Measurements from ENCODE around the gene NSD2.
"Not testable (repeated sequence)": the region's sequence is repeated elsewhere in the genome, so short reads cannot be mapped to it uniquely, and the experiment has no call there.

The NSD2 gene

DNA sequence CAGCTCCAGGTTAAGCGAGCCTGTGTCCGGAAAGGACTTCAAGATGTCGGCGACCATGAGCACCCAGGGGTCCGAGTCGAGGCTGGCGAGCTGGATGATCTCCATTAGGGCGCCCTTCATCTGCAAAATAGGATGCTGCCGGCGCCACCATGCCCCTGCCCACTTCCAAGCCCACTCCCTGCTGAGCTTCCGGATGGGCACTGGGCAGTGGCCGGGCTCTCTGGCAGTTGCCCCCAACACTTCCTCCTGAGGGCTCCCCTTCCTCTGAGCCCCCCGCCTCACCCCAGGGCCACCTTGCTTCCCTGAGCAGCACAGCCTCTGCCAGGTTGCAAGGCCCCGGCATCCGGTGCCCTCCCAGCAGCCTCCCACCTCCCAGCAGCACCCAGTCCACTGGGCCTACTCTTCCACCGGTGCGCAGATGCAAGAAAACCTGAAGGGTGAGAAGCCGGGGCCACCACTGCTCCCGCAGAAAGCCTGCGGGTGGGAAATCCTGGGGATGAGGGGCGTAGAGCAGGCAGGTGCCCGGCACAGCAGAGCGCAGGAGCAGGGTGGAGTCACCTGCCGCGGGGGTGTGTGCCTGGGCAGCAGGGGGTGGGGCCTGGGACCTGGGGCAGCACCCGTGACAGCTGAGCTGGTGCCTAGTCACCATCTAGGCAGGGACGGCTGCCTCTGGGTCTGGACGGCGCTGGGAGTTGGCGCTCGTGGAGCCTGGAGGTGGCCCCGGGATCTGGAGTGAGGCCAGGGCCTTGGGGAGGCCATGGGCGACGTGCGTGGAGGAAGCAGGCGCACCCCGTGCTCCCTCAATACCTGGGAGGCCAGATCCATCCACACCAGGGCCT lies 120.6 kb downstream of the NSD2 start:
- peak; percentile 25; the same call in 1 of the 3 replicates for ATAC-seq (ENCODE audit: insufficient read depth, low read depth)
- TF ChIP-seq, protein P1, sequence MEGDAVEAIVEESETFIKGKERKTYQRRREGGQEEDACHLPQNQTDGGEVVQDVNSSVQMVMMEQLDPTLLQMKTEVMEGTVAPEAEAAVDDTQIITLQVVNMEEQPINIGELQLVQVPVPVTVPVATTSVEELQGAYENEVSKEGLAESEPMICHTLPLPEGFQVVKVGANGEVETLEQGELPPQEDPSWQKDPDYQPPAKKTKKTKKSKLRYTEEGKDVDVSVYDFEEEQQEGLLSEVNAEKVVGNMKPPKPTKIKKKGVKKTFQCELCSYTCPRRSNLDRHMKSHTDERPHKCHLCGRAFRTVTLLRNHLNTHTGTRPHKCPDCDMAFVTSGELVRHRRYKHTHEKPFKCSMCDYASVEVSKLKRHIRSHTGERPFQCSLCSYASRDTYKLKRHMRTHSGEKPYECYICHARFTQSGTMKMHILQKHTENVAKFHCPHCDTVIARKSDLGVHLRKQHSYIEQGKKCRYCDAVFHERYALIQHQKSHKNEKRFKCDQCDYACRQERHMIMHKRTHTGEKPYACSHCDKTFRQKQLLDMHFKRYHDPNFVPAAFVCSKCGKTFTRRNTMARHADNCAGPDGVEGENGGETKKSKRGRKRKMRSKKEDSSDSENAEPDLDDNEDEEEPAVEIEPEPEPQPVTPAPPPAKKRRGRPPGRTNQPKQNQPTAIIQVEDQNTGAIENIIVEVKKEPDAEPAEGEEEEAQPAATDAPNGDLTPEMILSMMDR (IDR thresholded peaks at IDR 0.05; ENCODE audit: borderline replicate concordance, extremely low read depth, low read length, poor library complexity, severe bottlenecking), result no peak
- no peak for TF ChIP-seq EZH2 (IDR thresholded peaks at IDR 0.05; ENCODE audit: borderline replicate concordance, low read depth, low read length, severe bottlenecking)

DNA sequence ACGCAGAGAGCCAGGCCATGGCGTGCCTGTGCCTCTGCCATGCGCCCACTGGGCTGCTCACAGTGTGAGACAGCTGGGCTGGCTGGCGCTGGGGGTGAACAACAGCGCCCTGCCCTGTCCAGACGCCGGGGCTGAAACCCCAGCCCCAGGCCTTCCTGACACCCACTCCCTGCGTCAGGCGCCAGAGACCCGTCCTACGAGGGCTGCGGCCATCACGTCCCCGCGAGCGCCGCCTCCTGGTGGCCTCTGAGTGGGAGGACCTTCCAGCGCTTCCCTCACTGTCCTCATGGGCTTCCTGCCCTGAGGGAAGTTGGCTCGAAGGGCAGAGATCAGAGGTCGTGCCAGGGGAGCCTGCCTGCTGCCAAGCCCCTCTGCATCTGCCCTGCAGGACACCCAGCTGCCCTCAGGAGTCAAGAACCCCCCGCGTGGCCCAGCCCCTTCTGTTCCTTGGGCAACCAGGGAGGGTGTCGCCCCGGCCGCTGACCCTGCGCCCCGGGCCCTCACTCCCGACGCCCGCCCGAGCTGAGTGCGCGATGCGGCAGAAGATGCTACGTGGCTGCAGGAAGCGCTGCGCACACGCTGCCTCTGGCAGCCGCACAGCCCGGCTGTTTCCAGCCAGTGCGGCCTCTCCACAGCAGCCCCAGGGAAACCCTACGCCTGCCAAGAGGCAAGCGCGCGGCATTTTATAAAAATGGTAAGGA lies 121.4 kb downstream of the NSD2 start:
- H2AFZ ChIP-seq (ENCODE audit: low read depth, low read length), result no peak overlapping the region
- DNase-seq (no peak), ATAC-seq (ENCODE audit: insufficient read depth, low read depth) (no peak)
- no peaks in the 10 kb centered on the region for H3K27me3 ChIP-seq (ENCODE audit: insufficient read depth, low read length, poor library complexity)
- peaks cover 68% of the 10 kb centered on the region for H3K36me3 ChIP-seq (ENCODE audit: insufficient read depth, low read length)
- no peak for TF ChIP-seq EZH2 (IDR thresholded peaks at IDR 0.05; ENCODE audit: borderline replicate concordance, low read depth, low read length, severe bottlenecking)
- TF ChIP-seq, protein P1 (IDR thresholded peaks at IDR 0.05; ENCODE audit: borderline replicate concordance, extremely low read depth, low read length, poor library complexity, severe bottlenecking), result no peak
- no peaks in the 10 kb centered on the region for H3K9me3 ChIP-seq (ENCODE audit: insufficient read depth, low read length, severe bottlenecking)
- no peak overlapping the region for H3K9ac ChIP-seq (ENCODE audit: low read depth, low read length)
- H3K27ac ChIP-seq (ENCODE audit: low read length), result no peak overlapping the region
- H3K4me1 ChIP-seq (ENCODE audit: insufficient read depth, low read length), result no peaks in the 10 kb centered on the region
- H3K4me3 ChIP-seq (ENCODE audit: low read depth in 1 of 2, low read length in 2 of 2), result no peak overlapping the region
- H4K20me1 ChIP-seq (ENCODE audit: insufficient read depth, low read length), result peaks cover 79% of the 10 kb centered on the region
- H3K79me2 ChIP-seq (ENCODE audit: insufficient read depth, low read length), result peaks cover 81% of the 10 kb centered on the region
- no peak overlapping the region for H3K4me2 ChIP-seq (ENCODE audit: insufficient read depth, low read length)

More for the DNA sequence above, 120.6 kb downstream of the NSD2 start:
- Histone ChIP-seq H3K4me2 (ENCODE audit: insufficient read depth, low read length) (no peak overlapping the region), H3K27me3 (ENCODE audit: insufficient read depth, low read length, poor library complexity) (no peaks in the 10 kb centered on the region), H3K36me3 (ENCODE audit: insufficient read depth, low read length) (peaks cover 69% of the 10 kb centered on the region), H3K27ac (ENCODE audit: low read length) (no peak overlapping the region), H3K4me3 (ENCODE audit: low read depth in 1 of 2, low read length in 2 of 2) (no peak overlapping the region), H2AFZ (ENCODE audit: low read depth, low read length) (no peak overlapping the region), H3K9ac (ENCODE audit: low read depth, low read length) (no peak overlapping the region), H3K79me2 (ENCODE audit: insufficient read depth, low read length) (peaks cover 75% of the 10 kb centered on the region), H4K20me1 (ENCODE audit: insufficient read depth, low read length) (peaks cover 80% of the 10 kb centered on the region), H3K9me3 (ENCODE audit: insufficient read depth, low read length, severe bottlenecking) (no peaks in the 10 kb centered on the region), H3K4me1 (ENCODE audit: insufficient read depth, low read length) (no peaks in the 10 kb centered on the region)
- DNase-seq, result no peak

DNA sequence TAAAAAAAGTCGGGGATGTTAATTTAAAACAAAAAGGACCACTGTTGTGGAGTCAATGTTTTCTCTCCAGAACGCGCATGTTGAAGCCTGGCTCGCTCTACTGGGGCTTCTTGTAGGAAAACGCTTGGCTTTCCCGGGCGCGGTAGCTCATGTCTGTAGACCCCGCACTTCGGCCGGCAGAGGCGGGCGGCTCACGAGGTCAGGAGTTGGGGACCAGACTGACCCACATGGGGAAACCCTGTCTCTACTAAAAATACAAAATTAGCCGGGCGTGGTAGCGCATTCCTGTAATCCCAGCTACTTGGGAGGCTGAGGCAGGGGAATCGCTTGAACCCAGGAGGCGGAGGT lies 122.0 kb downstream of the NSD2 start:
- H3K36me3 ChIP-seq (ENCODE audit: insufficient read depth, low read length), result peaks cover 67% of the 10 kb centered on the region
- peaks cover 79% of the 10 kb centered on the region for H4K20me1 ChIP-seq (ENCODE audit: insufficient read depth, low read length)
- TF ChIP-seq, protein P1 (IDR thresholded peaks at IDR 0.05; ENCODE audit: borderline replicate concordance, extremely low read depth, low read length, poor library complexity, severe bottlenecking), result no peak
- TF ChIP-seq EZH2 (IDR thresholded peaks at IDR 0.05; ENCODE audit: borderline replicate concordance, low read depth, low read length, severe bottlenecking), result no peak
- no peak overlapping the region for H3K27ac ChIP-seq (ENCODE audit: low read length)
- peaks cover 86% of the 10 kb centered on the region for H3K79me2 ChIP-seq (ENCODE audit: insufficient read depth, low read length)
- H3K4me1 ChIP-seq (ENCODE audit: insufficient read depth, low read length), result no peaks in the 10 kb centered on the region
- no peak overlapping the region for H3K4me3 ChIP-seq (ENCODE audit: low read depth in 1 of 2, low read length in 2 of 2)
- no peaks in the 10 kb centered on the region for H3K9me3 ChIP-seq (ENCODE audit: insufficient read depth, low read length, severe bottlenecking)
- ATAC-seq (ENCODE audit: insufficient read depth, low read depth), result no peak
- no peak overlapping the region for H3K4me2 ChIP-seq (ENCODE audit: insufficient read depth, low read length)
- no peaks in the 10 kb centered on the region for H3K27me3 ChIP-seq (ENCODE audit: insufficient read depth, low read length, poor library complexity)
- DNase-seq, result no peak
- no peak overlapping the region for H3K9ac ChIP-seq (ENCODE audit: low read depth, low read length)
- H2AFZ ChIP-seq (ENCODE audit: low read depth, low read length), result no peak overlapping the region

DNA sequence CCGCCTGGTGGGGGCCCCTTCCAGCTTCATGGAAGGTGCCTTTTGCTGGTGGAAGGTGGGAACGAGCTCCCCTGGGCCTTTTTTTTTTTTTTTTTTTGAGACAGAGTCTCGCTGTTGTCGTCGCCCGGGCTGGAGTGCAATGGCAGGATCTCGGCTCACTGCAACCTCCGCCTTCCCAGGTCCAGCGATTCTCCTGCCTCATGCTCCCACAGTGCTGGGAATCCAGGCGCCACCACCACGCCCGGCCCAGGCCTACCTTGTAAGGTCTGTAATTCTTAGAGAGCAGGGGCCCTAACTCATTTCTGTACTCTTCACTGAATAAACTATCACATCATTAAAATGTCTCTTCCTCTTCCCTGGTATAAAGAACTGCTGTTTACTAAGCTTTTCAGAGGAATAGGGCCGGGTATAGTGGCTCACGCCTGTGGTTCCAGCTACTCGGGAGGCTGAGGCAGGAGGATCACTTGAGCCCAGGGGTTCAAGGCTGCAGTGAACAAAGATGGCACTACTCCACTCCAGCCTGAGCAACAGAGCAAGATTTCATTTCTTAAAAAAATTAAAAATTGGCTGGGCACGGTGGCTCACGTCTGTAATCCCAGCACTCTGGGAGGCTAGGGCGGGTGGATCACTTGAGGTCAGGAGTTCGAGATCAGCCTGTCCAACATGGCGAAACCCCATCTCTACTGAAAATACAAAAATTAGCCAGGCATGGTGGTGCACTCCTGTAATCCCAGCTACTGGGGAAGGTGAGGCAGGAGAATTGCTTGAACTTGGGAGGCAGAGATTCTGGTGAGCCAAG lies 122.7 kb downstream of the NSD2 start:
- not testable (repeated sequence) for ATAC-seq (ENCODE audit: insufficient read depth, low read depth); DNase-seq; H3K4me2 ChIP-seq (ENCODE audit: insufficient read depth, low read length); H3K9me3 ChIP-seq (ENCODE audit: insufficient read depth, low read length, severe bottlenecking); H3K27ac ChIP-seq (ENCODE audit: low read length); H3K4me3 ChIP-seq (ENCODE audit: low read depth in 1 of 2, low read length in 2 of 2); H2AFZ ChIP-seq (ENCODE audit: low read depth, low read length); H3K4me1 ChIP-seq (ENCODE audit: insufficient read depth, low read length); H3K9ac ChIP-seq (ENCODE audit: low read depth, low read length); H3K27me3 ChIP-seq (ENCODE audit: insufficient read depth, low read length, poor library complexity)
- peaks cover 67% of the 10 kb centered on the region for H3K36me3 ChIP-seq (ENCODE audit: insufficient read depth, low read length)
- H3K79me2 ChIP-seq (ENCODE audit: insufficient read depth, low read length), result peaks cover 94% of the 10 kb centered on the region
- H4K20me1 ChIP-seq (ENCODE audit: insufficient read depth, low read length), result peaks cover 82% of the 10 kb centered on the region

Measured in DND-41 (cell line).